ENCODE data around the gene FRYL. TPM values are rescaled to one million over a fixed set of nuclear protein-coding genes. Genes with fewer than 3 reads are reported as not detected.

The FRYL gene
- total RNA-seq, 3 donors from 2014 or later = 205 to 416 (median 330) TPM

GRCh38 chr4:48791313-48791712, 11.2 kb upstream of the FRYL start:
- Histone ChIP-seq H3K9me3 (no peaks in the 10 kb centered on the region), H3K4me1 (ENCODE audit: low read depth) (no peaks in the 10 kb centered on the region), H3K4me3 (no peak overlapping the region), H3K36me3 (ENCODE audit: low read depth) (no peaks in the 10 kb centered on the region)
- intact Hi-C loops (cut with DNase I, micrococcal nuclease) = no loop called here
- DNase-seq (no peak), ATAC-seq (no peak)
- TF ChIP-seq, protein P1, sequence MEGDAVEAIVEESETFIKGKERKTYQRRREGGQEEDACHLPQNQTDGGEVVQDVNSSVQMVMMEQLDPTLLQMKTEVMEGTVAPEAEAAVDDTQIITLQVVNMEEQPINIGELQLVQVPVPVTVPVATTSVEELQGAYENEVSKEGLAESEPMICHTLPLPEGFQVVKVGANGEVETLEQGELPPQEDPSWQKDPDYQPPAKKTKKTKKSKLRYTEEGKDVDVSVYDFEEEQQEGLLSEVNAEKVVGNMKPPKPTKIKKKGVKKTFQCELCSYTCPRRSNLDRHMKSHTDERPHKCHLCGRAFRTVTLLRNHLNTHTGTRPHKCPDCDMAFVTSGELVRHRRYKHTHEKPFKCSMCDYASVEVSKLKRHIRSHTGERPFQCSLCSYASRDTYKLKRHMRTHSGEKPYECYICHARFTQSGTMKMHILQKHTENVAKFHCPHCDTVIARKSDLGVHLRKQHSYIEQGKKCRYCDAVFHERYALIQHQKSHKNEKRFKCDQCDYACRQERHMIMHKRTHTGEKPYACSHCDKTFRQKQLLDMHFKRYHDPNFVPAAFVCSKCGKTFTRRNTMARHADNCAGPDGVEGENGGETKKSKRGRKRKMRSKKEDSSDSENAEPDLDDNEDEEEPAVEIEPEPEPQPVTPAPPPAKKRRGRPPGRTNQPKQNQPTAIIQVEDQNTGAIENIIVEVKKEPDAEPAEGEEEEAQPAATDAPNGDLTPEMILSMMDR (IDR thresholded peaks at IDR 0.05) = no peak

GRCh38 chr4:48790561-48790960, 10.5 kb upstream of the FRYL start:
- Histone ChIP-seq H3K36me3 (ENCODE audit: low read depth) (no peaks in the 10 kb centered on the region), H3K9me3 (no peaks in the 10 kb centered on the region), H3K4me3 (no peak overlapping the region), H3K4me1 (ENCODE audit: low read depth) (no peaks in the 10 kb centered on the region)
- TF ChIP-seq, protein P1 (IDR thresholded peaks at IDR 0.05) = no peak
- DNase-seq (no peak), ATAC-seq (peak; percentile 45)
- intact Hi-C loops (cut with DNase I, micrococcal nuclease) = no loop called here

DNA sequence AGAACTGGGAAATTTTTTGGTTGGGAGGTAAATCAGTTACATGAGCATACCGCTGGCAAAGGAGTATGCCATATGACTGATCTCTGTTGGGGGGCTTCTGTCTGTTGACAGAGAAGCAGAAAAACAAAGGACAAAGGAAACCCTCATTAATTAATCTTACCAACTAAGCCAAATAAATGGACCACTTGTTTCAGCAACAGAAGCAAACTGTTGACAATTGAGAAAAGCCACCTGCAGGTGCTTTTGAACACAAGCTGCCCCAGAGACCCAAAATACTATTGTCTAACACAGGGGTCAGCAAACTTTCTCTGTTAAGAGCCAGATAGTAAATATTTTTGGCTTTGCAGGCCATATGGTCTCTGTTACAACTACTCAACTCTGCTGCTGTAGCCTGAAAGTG, 7.0 kb upstream of the FRYL start:
- no peaks in the 10 kb centered on the region for H3K9me3 ChIP-seq
- H3K4me3 ChIP-seq = no peak overlapping the region
- intact Hi-C loops (cut with DNase I, micrococcal nuclease) = no loop called here
- TF ChIP-seq, protein P1 (IDR thresholded peaks at IDR 0.05) = no peak
- DNase-seq = no peak
- ATAC-seq = no peak
- no peaks in the 10 kb centered on the region for H3K36me3 ChIP-seq (ENCODE audit: low read depth)
- no peaks in the 10 kb centered on the region for H3K4me1 ChIP-seq (ENCODE audit: low read depth)

GRCh38 chr4:48786549-48786948, 6.5 kb upstream of the FRYL start:
- intact Hi-C loops (cut with DNase I, micrococcal nuclease) = no loop called here

DNA sequence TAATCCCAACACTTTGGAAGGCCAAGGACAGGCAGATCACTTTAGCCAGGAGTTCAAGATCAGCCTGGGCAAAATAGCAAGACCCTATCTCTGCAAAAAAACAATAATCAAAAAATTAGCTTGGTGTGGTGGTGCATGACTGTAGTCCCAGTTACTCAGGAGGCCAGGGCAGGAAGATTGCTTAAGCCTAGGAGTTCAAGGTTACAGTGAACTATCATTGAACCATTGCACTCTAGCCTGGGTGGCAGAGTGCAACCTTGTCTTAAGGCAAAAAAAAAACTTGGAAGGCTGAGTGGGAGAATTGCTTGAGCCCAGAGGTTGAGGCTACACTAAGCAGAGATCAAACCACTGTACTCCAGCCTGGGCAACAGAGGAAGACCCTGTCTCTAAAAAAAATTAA, 5.2 kb upstream of the FRYL start:
- DNase-seq (no peak), ATAC-seq (no peak)
- intact Hi-C loops (cut with DNase I, micrococcal nuclease) = no loop called here

More at GRCh38 chr4:48786549-48786948, 6.5 kb upstream of the FRYL start:
- H3K4me1 ChIP-seq (ENCODE audit: low read depth) = peaks cover under 1% of the 10 kb centered on the region
- TF ChIP-seq, protein P1 (IDR thresholded peaks at IDR 0.05) = no peak
- H3K9me3 ChIP-seq = no peaks in the 10 kb centered on the region
- DNase-seq = no peak
- no peak overlapping the region for H3K4me3 ChIP-seq
- H3K36me3 ChIP-seq (ENCODE audit: low read depth) = no peaks in the 10 kb centered on the region
- no peak for ATAC-seq

More for the DNA sequence above, 5.2 kb upstream of the FRYL start:
- H3K4me3 ChIP-seq = no peak overlapping the region
- peaks cover 7% of the 10 kb centered on the region for H3K4me1 ChIP-seq (ENCODE audit: low read depth)
- no peaks in the 10 kb centered on the region for H3K36me3 ChIP-seq (ENCODE audit: low read depth)
- H3K9me3 ChIP-seq = no peaks in the 10 kb centered on the region
- TF ChIP-seq, protein P1 (IDR thresholded peaks at IDR 0.05) = no peak
